GM12891 (cell line): ENCODE results near the gene SCAPER.

Experiments
- PAX5 ChIP-seq: IDR thresholded peaks from 2 replicates; pipeline ENCODE4 v1.6.1; 2011; ENCODE audit warnings: low read length, moderate library complexity, mild to moderate bottlenecking; ENCODE audit not compliant: insufficient read depth, severe bottlenecking
- POLR2A ChIP-seq: IDR thresholded peaks from 2 replicates; pipeline ENCODE4 v1.6.1; 2011; ENCODE audit warnings: low read depth, low read length, control low read depth
- POLR2AphosphoS5 ChIP-seq: IDR thresholded peaks from 2 replicates; pipeline ENCODE4 v1.6.1; 2011; ENCODE audit warnings: low read depth, low read length, control low read depth
- POU2F2 ChIP-seq: IDR thresholded peaks from 2 replicates; pipeline ENCODE4 v1.6.1; 2011; ENCODE audit warnings: low read depth, mild to moderate bottlenecking, control low read depth, low read length, moderate library complexity
- SPI1 ChIP-seq: IDR thresholded peaks from 2 replicates; pipeline ENCODE4 v1.6.1; 2011; ENCODE audit warnings: low read depth, low read length, control low read depth
- TAF1 ChIP-seq: IDR thresholded peaks from 2 replicates; pipeline ENCODE4 v1.6.1; 2011; ENCODE audit warnings: low read depth, low read length, control low read depth

DNA sequence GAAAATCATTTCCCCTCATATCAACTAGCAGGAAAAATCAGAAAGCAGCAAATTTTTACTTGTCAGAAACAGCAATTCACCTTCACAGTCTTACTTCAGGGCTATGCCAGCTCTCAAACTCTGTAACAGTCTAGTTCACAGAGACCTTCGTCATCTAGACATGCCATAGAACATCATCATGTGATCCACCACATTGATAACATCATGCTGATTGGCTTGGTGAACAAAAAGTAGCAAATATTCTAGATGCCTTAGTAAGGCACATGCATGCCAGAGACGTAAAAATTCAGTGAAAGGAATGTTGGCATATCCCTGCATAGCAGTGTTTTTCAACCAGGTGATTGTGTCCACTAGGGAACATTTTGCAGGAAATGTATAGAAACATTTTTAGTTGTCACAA lies 8.6 kb upstream of the SCAPER start:
- no peak for TF ChIP-seq TAF1
- TF ChIP-seq POLR2AphosphoS5: no peak
- no peak for TF ChIP-seq SPI1
- no peak for TF ChIP-seq POLR2A
- TF ChIP-seq POU2F2: no peak
- no peak for TF ChIP-seq PAX5
